GM12891 (cell line): ENCODE data around the gene SH3TC1.

ENCODE experiments used
- PAX5 ChIP-seq: IDR thresholded peaks from 2 replicates; pipeline ENCODE4 v1.6.1; 2011; ENCODE audit warnings: low read length, moderate library complexity, mild to moderate bottlenecking; ENCODE audit not compliant: insufficient read depth, severe bottlenecking
- POLR2A ChIP-seq: IDR thresholded peaks from 2 replicates; pipeline ENCODE4 v1.6.1; 2011; ENCODE audit warnings: low read depth, low read length, control low read depth
- POLR2AphosphoS5 ChIP-seq: IDR thresholded peaks from 2 replicates; pipeline ENCODE4 v1.6.1; 2011; ENCODE audit warnings: low read depth, low read length, control low read depth
- POU2F2 ChIP-seq: IDR thresholded peaks from 2 replicates; pipeline ENCODE4 v1.6.1; 2011; ENCODE audit warnings: low read depth, mild to moderate bottlenecking, control low read depth, low read length, moderate library complexity
- TAF1 ChIP-seq: IDR thresholded peaks from 2 replicates; pipeline ENCODE4 v1.6.1; 2011; ENCODE audit warnings: low read depth, low read length, control low read depth

DNA sequence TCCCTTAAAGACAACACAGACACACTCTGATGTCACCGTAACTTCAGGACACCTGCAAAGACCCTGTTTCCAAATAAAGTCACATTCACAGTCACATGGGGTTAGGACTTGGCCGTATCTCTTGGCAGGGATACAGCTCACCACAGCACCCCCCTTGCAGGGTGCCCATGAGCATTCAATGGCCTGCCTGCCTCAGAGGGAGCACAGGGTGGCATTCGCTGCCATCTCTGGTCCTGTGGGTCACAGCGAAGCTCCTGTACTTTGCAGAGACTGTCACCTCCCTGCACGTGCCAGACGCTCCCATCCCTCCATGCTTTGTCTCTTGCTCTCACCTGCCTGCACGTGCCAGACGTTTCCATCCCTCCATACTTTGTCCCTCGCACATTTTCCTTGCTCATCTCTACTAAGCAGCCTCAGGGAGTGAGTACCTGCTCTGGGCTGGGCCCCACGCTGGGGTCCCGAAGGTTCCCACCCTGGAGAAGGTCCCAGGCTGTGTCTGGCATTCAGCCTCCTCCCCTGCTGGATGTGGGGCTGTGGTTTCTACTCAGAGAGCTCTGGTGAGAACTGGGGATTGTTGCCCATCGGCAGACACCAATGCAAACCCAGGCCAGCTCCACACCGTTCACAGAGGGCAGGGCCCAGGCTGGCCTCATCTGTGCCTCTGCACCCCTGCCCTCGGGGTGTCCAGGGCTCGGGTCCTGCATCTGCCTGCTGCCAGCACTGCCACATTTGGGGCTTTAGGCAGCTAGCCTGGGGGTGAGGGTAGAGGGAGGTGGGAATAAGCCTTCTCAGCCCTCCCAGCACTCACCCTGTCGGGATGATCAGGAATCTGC lies 86.3 kb downstream of the SH3TC1 start:
- TF ChIP-seq POLR2AphosphoS5 (no peak), TAF1 (no peak), POLR2A (no peak), POU2F2 (no peak), PAX5 (no peak)
